GM19043 (cell line): ENCODE data around the gene CBL.

Experiments
- ATAC-seq: cut with Tn5 transposase; IDR thresholded peaks from one replicate; pipeline ENCODE4 v1.9.1; 2021; ENCODE audit warnings: low read depth; ENCODE audit not compliant: unreplicated experiment

The CBL gene

GRCh38 chr11:119340335-119341221, 134.4 kb downstream of the CBL start, which contains the start of gene C1QTNF5:
Gene C1QTNF5 (minus strand): TSS chr11:119340883. CDS start chr11:119340397, 486 bp downstream.
- ATAC-seq, result no peak

- ATAC-seq, result no peak
Observed at GRCh38 chr11:119341222-119342022, 135.3 kb downstream of the CBL start.

GRCh38 chr11:119342023-119342300, 135.8 kb downstream of the CBL start:
- ATAC-seq, result no peak

- ATAC-seq, result no peak
Observed at GRCh38 chr11:119342362-119343130, 136.4 kb downstream of the CBL start.

- ATAC-seq, result no peak
Observed at GRCh38 chr11:119343726-119344125, 137.6 kb downstream of the CBL start.

GRCh38 chr11:119344291-119345010, 138.3 kb downstream of the CBL start:
- no peak for ATAC-seq

- ATAC-seq, result no peak
Observed at GRCh38 chr11:119345685-119346084, 139.5 kb downstream of the CBL start.

GRCh38 chr11:119346605-119347004, 140.5 kb downstream of the CBL start, which contains the start of gene MFRP:
Gene MFRP (minus strand): TSS chr11:119346705. CDS start chr11:119346513, 192 bp downstream.
- no peak for ATAC-seq

GRCh38 chr11:119347242-119347641, 141.1 kb downstream of the CBL start:
- ATAC-seq, result no peak

- ATAC-seq, result no peak
Observed at GRCh38 chr11:119347940-119348605, 141.9 kb downstream of the CBL start.

- ATAC-seq, result no peak
Observed at GRCh38 chr11:119350302-119350701, 144.2 kb downstream of the CBL start.

GRCh38 chr11:119351232-119351631, 145.1 kb downstream of the CBL start:
- ATAC-seq, result no peak

- ATAC-seq, result no peak
Observed at GRCh38 chr11:119352857-119353260, 146.7 kb downstream of the CBL start.

GRCh38 chr11:119355091-119355843, 149.1 kb downstream of the CBL start:
- ATAC-seq, result no peak

- peak; percentile 79 for ATAC-seq
Observed at GRCh38 chr11:119356349-119357031, 150.4 kb downstream of the CBL start.

- ATAC-seq, result no peak
Observed at GRCh38 chr11:119357074-119357473, 150.9 kb downstream of the CBL start.
